GM23338 (cell line): ENCODE results near the gene CCDC120. TPM values are rescaled to one million over a fixed set of nuclear protein-coding genes. Genes with fewer than 3 reads are reported as not detected.

Source experiments
- polyA plus RNA-seq: library from polyadenylated mRNA; unstranded; fragments of >200 nt; fragmentation: Nextera tagmentation; extraction: Ambion mirVana; gene quantifications from 2 replicates; pipeline ENCODE4 v1.2.1, GENCODE V29; 2016
- small RNA-seq: library from RNA; depleted of rRNA; stranded (forward); fragments of <200 nt; gene quantifications from one replicate; pipeline ENCODE3, GENCODE V24; 2014; ENCODE audit warnings: low replicate concordance
- total RNA-seq: library from RNA; depleted of rRNA; stranded (reverse); fragments of >200 nt; shearing (Covaris generic); gene quantifications from 2 replicates; pipeline ENCODE4 v1.2.3, GENCODE V29; 2014; rRNA removed

The CCDC120 gene
- total and polyA plus RNA-seq, 2 experiments from 2014 or later = 3.3 to 9.9 TPM

Small RNAs within 50 kb of the gene (small RNA-seq; reads per million reads assigned to genes)
- gene RNU4-52P = 0.22 reads per million

Other genes with a start within 250 kb of the CCDC120 start
- 1.3 TPM in 1 of 2 replicates, not detected in the other for gene ERAS, start 232.5 kb upstream of the CCDC120 start, total RNA-seq
- gene ERAS, start 232.5 kb upstream of the CCDC120 start, polyA plus RNA-seq = 1.7 and 2.4 TPM in 2 replicates
- gene PCSK1N, start 223.4 kb upstream of the CCDC120 start, total RNA-seq = 4.0 and 15.6 TPM in 2 replicates
- gene PCSK1N, start 223.4 kb upstream of the CCDC120 start, polyA plus RNA-seq = 12.8 and 16.5 TPM in 2 replicates
- 61.3 and 67.1 TPM in 2 replicates for gene TIMM17B, start 161.2 kb upstream of the CCDC120 start, total RNA-seq
- 147 and 158 TPM in 2 replicates for gene TIMM17B, start 161.2 kb upstream of the CCDC120 start, polyA plus RNA-seq
- 53.2 and 63.4 TPM in 2 replicates for gene PQBP1, start 161.1 kb upstream of the CCDC120 start, total RNA-seq
- gene PQBP1, start 161.1 kb upstream of the CCDC120 start, polyA plus RNA-seq = 121 and 130 TPM in 2 replicates
- gene SLC35A2, start 147.4 kb upstream of the CCDC120 start, total RNA-seq = 16.4 and 17.7 TPM in 2 replicates
- 13.0 and 20.6 TPM in 2 replicates for gene SLC35A2, start 147.4 kb upstream of the CCDC120 start, polyA plus RNA-seq
- gene PIM2, start 140.0 kb upstream of the CCDC120 start, total RNA-seq = 336 and 359 TPM in 2 replicates
- 232 and 237 TPM in 2 replicates for gene PIM2, start 140.0 kb upstream of the CCDC120 start, polyA plus RNA-seq
- 45.4 and 56.5 TPM in 2 replicates for gene OTUD5, start 101.4 kb upstream of the CCDC120 start, total RNA-seq
- 23.5 and 28.7 TPM in 2 replicates for gene OTUD5, start 101.4 kb upstream of the CCDC120 start, polyA plus RNA-seq
- 5.3 and 5.6 TPM in 2 replicates for gene KCND1, start 87.2 kb upstream of the CCDC120 start, total RNA-seq
- gene KCND1, start 87.2 kb upstream of the CCDC120 start, polyA plus RNA-seq = 2.7 and 3.2 TPM in 2 replicates
- gene GRIPAP1, start 56.7 kb upstream of the CCDC120 start, total RNA-seq = 32.7 and 39.1 TPM in 2 replicates
- gene GRIPAP1, start 56.7 kb upstream of the CCDC120 start, polyA plus RNA-seq = 57.1 and 62.2 TPM in 2 replicates
- 63.3 and 83.8 TPM in 2 replicates for gene TFE3, start 15.6 kb upstream of the CCDC120 start, total RNA-seq
- gene TFE3, start 15.6 kb upstream of the CCDC120 start, polyA plus RNA-seq = 20.8 and 21.4 TPM in 2 replicates
- 6.3 and 7.7 TPM in 2 replicates for gene PRAF2, start 15.0 kb downstream of the CCDC120 start, total RNA-seq
- 22.1 and 24.3 TPM in 2 replicates for gene PRAF2, start 15.0 kb downstream of the CCDC120 start, polyA plus RNA-seq
- 26.2 and 36.2 TPM in 2 replicates for gene WDR45, start 20.9 kb downstream of the CCDC120 start, total RNA-seq
- 24.9 and 28.8 TPM in 2 replicates for gene WDR45, start 20.9 kb downstream of the CCDC120 start, polyA plus RNA-seq
- gene GPKOW, start 64.7 kb downstream of the CCDC120 start, total RNA-seq = 15.1 and 22.9 TPM in 2 replicates
- gene GPKOW, start 64.7 kb downstream of the CCDC120 start, polyA plus RNA-seq = 8.1 and 9.5 TPM in 2 replicates
- 0.83 and 2.1 TPM in 2 replicates for gene MAGIX, start 103.8 kb downstream of the CCDC120 start, total RNA-seq
- 0.66 and 1.6 TPM in 2 replicates for gene MAGIX, start 103.8 kb downstream of the CCDC120 start, polyA plus RNA-seq
- gene PLP2, start 112.9 kb downstream of the CCDC120 start, total RNA-seq = 1.6 and 3.4 TPM in 2 replicates
- gene PLP2, start 112.9 kb downstream of the CCDC120 start, polyA plus RNA-seq = 9.5 and 10.1 TPM in 2 replicates
- 13.7 and 21.4 TPM in 2 replicates for gene PRICKLE3, start 127.4 kb downstream of the CCDC120 start, total RNA-seq
- 4.7 and 5.2 TPM in 2 replicates for gene PRICKLE3, start 127.4 kb downstream of the CCDC120 start, polyA plus RNA-seq
- gene SYP, start 141.2 kb downstream of the CCDC120 start, total RNA-seq = 7.3 and 9.1 TPM in 2 replicates
- gene SYP, start 141.2 kb downstream of the CCDC120 start, polyA plus RNA-seq = 2.5 and 3.7 TPM in 2 replicates
- 0.35 and 0.90 TPM in 2 replicates for gene CACNA1F, start 174.3 kb downstream of the CCDC120 start, total RNA-seq
- 0.23 and 0.44 TPM in 2 replicates for gene CACNA1F, start 174.3 kb downstream of the CCDC120 start, polyA plus RNA-seq
- 9.7 and 11.6 TPM in 2 replicates for gene CCDC22, start 176.5 kb downstream of the CCDC120 start, total RNA-seq
- gene CCDC22, start 176.5 kb downstream of the CCDC120 start, polyA plus RNA-seq = 4.4 and 4.5 TPM in 2 replicates
- gene FOXP3, start 205.7 kb downstream of the CCDC120 start, total RNA-seq = 0.28 TPM in 1 of 2 replicates, not detected in the other
- 0.11 and 0.21 TPM in 2 replicates for gene FOXP3, start 205.7 kb downstream of the CCDC120 start, polyA plus RNA-seq
- 9.4 and 11.3 TPM in 2 replicates for gene PPP1R3F, start 210.8 kb downstream of the CCDC120 start, total RNA-seq
- gene PPP1R3F, start 210.8 kb downstream of the CCDC120 start, polyA plus RNA-seq = 2.2 and 3.1 TPM in 2 replicates
- gene GAGE10, start 244.6 kb downstream of the CCDC120 start, total RNA-seq = not detected in 2 replicates
- not detected in 2 replicates for gene GAGE10, start 244.6 kb downstream of the CCDC120 start, polyA plus RNA-seq